Measurements from ENCODE around the gene ZNF235.
"Not testable (repeated sequence)": the region's sequence is repeated elsewhere in the genome, so short reads cannot be mapped to it uniquely, and the experiment has no call there.

Gene ZNF235

GRCh38 chr19:44304659-44305193 lies at the start of gene ZNF235:
Gene ZNF235, minus strand, starts transcription at chr19:44305025. Its CDS starts 1,621 bp downstream, at chr19:44303404.
- peak; percentile 99 for DNase-seq (ENCODE audit: low read depth)

GRCh38 chr19:44346556-44346955 lies 41.7 kb upstream of the ZNF235 start:
- no peak for DNase-seq (ENCODE audit: low read depth)

GRCh38 chr19:44345959-44346358 lies 41.1 kb upstream of the ZNF235 start:
- DNase-seq (ENCODE audit: low read depth), result no peak

- DNase-seq (ENCODE audit: low read depth), result no peak
Observed at GRCh38 chr19:44344255-44344654, 39.4 kb upstream of the ZNF235 start.

GRCh38 chr19:44341794-44342193 lies 37.0 kb upstream of the ZNF235 start:
- DNase-seq (ENCODE audit: low read depth), result no peak

GRCh38 chr19:44334639-44335038 lies 29.8 kb upstream of the ZNF235 start:
- DNase-seq (ENCODE audit: low read depth), result not testable (repeated sequence)

GRCh38 chr19:44332145-44332544 lies 27.3 kb upstream of the ZNF235 start:
- DNase-seq (ENCODE audit: low read depth), result no peak

DNA sequence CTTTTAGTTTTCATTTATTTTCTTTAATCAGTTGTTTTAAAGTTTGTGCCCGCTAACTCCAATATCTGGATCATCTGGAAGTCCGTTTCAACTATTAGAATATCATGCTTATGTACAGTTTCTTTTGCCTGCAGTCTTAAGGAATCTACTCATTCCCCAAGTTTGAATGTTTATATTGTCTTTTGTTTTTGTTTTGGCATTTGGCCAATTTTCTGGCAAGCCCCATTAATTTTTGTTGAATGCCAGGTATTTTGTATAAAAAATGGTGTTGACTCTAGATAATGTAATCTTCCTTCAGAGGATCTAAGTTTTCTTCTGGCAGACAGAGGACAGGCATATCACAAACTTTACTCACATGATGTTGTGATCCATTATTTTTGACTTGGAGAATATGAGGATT lies 11.1 kb upstream of the ZNF235 start:
- DNase-seq (ENCODE audit: low read depth), result no peak

DNA sequence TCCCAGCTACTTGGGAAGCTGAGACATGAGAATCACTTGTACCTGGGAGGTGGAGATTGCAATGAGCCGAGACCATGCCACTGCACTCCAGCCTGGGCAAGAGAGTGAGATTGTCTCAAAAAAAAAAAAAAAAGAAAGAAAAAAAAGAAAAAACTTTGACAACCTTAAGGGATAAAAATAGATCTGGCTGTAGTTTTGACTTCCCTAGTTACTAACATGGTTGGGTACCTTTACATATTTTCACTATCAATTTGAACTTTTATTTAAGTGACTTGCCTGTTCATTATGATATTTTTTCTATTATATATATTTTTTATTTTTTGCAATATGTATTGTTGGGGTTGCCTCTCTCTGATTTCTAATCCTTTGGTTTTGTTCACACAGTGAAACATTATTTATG lies 8.4 kb upstream of the ZNF235 start:
- no peak for DNase-seq (ENCODE audit: low read depth)

GRCh38 chr19:44308011-44308410 lies 3.2 kb upstream of the ZNF235 start:
- DNase-seq (ENCODE audit: low read depth), result no peak

DNA sequence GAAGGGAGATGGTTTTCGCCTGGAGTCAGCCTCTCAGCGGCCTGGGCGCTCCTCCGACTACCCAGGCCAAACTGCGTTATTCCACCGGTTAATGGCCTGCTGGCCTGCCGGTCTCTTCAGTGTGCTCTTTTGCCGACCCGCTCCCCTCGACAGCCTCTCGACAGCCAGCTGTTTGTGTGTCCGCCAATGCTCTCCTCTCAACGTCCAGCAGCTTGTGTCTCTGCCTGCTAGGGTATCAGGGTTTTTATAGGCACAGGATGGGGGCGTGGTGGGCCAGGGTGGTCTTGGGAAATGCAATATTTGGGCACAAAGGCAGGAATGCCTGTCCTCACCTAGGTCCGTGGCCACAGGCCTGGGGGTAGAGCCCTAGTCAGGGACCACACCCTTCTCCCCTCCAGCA lies 1.5 kb upstream of the ZNF235 start:
- no peak for DNase-seq (ENCODE audit: low read depth)

GRCh38 chr19:44305457-44305856 lies 632 bp upstream of the ZNF235 start:
- DNase-seq (ENCODE audit: low read depth), result no peak

GRCh38 chr19:44303976-44304568 lies 753 bp downstream of the ZNF235 start:
- peak; percentile 19 for DNase-seq (ENCODE audit: low read depth)

- no peak for DNase-seq (ENCODE audit: low read depth)
Observed at GRCh38 chr19:44303320-44303719, 1.5 kb downstream of the ZNF235 start.

DNA sequence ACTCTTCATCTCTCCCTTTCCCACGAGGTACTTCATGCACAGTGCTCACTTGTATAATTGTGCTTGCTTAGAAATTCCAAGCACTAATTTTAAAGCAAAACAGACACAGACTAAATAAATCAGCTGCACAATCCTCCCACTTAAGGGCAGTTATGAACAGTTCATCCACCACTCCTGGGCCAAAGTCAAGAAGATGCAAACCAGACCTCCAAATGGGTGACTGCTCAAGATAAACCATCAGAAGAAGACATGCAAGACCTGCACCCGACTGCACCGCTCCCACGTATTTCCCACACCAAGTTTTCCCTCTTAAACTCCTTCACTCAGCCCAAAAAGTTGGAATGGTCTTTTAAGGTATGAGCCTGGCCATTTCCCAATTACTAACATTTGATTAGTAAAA lies 19.9 kb downstream of the ZNF235 start:
- DNase-seq (ENCODE audit: low read depth), result no peak

- DNase-seq (ENCODE audit: low read depth), result no peak
Observed at GRCh38 chr19:44282846-44283245, 22.0 kb downstream of the ZNF235 start.

GRCh38 chr19:44280916-44281315 lies 23.9 kb downstream of the ZNF235 start:
- DNase-seq (ENCODE audit: low read depth), result no peak

- DNase-seq (ENCODE audit: low read depth), result no peak
Observed at GRCh38 chr19:44278181-44278690, 26.6 kb downstream of the ZNF235 start.

GRCh38 chr19:44277331-44277730 lies 27.5 kb downstream of the ZNF235 start:
- DNase-seq (ENCODE audit: low read depth), result no peak

GRCh38 chr19:44260695-44261446 lies 44.0 kb downstream of the ZNF235 start:
- DNase-seq (ENCODE audit: low read depth), result peak; percentile 12

DNA sequence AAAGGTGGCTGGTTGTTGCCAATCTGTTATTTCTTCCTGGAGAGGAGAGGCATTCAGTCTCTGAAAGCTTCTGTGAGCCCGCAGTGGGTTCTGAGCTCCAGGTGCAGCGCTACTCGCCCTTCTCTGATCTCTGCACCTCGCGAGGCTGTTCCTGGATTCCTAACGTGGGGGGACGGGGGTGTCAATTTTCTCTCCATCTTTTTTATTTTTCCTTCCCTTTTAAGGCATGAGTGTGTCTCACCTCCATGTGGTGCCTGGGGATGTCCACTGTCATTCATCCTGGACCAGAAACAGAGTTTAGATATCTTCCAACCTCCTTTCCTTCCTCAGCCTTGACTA lies 44.5 kb downstream of the ZNF235 start:
- no peak for DNase-seq (ENCODE audit: low read depth)

- no peak for DNase-seq (ENCODE audit: low read depth)
Observed at GRCh38 chr19:44258835-44259413, 45.9 kb downstream of the ZNF235 start.

DNA sequence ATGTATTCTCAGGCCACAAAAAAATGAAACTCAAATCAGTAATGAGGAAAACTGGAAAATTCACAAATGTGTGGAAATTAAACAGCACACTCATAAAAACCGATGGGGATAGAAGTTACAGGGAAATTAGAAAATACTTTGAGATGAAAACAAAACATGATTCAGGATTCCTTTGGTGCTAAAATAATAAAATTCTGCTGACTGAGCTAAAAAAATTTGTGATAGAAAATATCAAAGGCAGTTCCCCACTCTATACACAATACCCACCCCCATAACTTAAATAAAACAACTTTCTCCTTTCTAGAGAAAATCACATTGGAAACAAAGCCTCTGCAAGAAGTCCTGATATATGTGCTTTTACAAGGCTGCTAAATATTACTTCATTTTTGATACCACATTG lies 46.7 kb downstream of the ZNF235 start:
- no peak for DNase-seq (ENCODE audit: low read depth)
